Endothelial cell of umbilical vein (primary cell): Measurements from ENCODE around the gene SUGP1.

Experiments
- EZH2 ChIP-seq: IDR thresholded peaks from 2 replicates; pipeline ENCODE4 v1.6.1; 2012; ENCODE audit warnings: borderline replicate concordance, low read depth, mild to moderate bottlenecking, moderate library complexity, low read length, inconsistent platforms; ENCODE audit not compliant: severe bottlenecking
- MYC ChIP-seq: IDR thresholded peaks from one replicate; pipeline ENCODE4 v1.6.1; 2011; ENCODE audit warnings: mild to moderate bottlenecking, low read depth, low read length
- POLR2A ChIP-seq: IDR thresholded peaks from 2 replicates; pipeline ENCODE4 v1.6.1; 2012; ENCODE audit warnings: low read depth, mild to moderate bottlenecking, control low read depth, low read length
- POLR2AphosphoS5 ChIP-seq: IDR thresholded peaks from 2 replicates; pipeline ENCODE4 v1.6.1; 2012; ENCODE audit warnings: low read depth, mild to moderate bottlenecking, control low read depth, low read length, moderate library complexity; ENCODE audit not compliant: insufficient read depth
- TF ChIP-seq, protein P1 (sequence below), 2 donors: IDR thresholded peaks; 1 replicate in 1 of 2; 2 replicates in 1 of 2; pipeline ENCODE4 v1.5.1; 2011; ENCODE audit warnings: low read length in 2 of 2, mild to moderate bottlenecking in 2 of 2, moderate library complexity in 2 of 2, control low read depth in 1 of 2, inconsistent platforms in 1 of 2, low read depth in 1 of 2; ENCODE audit not compliant: insufficient read depth in 1 of 2; ENCODE audit errors: extremely low read depth in 1 of 2

DNA sequence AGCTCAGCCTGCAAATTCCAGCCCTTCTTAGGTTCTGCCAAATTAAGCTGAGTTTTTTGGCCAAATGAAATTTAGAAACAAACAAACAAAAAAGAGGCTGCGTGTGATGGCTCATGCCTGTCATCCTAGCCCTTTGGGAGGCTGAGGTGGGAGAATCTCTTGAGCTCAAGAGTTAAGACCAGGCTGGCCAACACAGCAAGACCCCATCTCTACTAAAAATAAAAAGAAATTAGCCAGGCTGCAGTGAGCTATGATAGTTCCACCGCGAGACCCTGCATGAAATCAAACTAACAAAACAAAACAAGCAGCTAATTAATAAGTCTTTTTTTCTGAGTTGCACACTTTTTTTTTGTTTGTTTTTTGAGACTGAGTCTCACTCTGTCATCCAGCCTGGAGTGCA, 90.6 kb downstream of the SUGP1 start:
- TF ChIP-seq, protein P1, sequence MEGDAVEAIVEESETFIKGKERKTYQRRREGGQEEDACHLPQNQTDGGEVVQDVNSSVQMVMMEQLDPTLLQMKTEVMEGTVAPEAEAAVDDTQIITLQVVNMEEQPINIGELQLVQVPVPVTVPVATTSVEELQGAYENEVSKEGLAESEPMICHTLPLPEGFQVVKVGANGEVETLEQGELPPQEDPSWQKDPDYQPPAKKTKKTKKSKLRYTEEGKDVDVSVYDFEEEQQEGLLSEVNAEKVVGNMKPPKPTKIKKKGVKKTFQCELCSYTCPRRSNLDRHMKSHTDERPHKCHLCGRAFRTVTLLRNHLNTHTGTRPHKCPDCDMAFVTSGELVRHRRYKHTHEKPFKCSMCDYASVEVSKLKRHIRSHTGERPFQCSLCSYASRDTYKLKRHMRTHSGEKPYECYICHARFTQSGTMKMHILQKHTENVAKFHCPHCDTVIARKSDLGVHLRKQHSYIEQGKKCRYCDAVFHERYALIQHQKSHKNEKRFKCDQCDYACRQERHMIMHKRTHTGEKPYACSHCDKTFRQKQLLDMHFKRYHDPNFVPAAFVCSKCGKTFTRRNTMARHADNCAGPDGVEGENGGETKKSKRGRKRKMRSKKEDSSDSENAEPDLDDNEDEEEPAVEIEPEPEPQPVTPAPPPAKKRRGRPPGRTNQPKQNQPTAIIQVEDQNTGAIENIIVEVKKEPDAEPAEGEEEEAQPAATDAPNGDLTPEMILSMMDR (IDR thresholded peaks at IDR 0.05; ENCODE audit: extremely low read depth in 1 of 2, insufficient read depth in 1 of 2, low read depth in 1 of 2, low read length in 2 of 2): no peak
- TF ChIP-seq MYC (no peak), EZH2 (no peak), POLR2A (no peak), POLR2AphosphoS5 (no peak)
